COLO829 (cell line): ENCODE data around the gene BAIAP2.

Source experiments
- DNase-seq: peaks from one replicate; pipeline ENCODE4 v3.0.0; 2012; ENCODE audit warnings: low spot score

The BAIAP2 gene

DNA sequence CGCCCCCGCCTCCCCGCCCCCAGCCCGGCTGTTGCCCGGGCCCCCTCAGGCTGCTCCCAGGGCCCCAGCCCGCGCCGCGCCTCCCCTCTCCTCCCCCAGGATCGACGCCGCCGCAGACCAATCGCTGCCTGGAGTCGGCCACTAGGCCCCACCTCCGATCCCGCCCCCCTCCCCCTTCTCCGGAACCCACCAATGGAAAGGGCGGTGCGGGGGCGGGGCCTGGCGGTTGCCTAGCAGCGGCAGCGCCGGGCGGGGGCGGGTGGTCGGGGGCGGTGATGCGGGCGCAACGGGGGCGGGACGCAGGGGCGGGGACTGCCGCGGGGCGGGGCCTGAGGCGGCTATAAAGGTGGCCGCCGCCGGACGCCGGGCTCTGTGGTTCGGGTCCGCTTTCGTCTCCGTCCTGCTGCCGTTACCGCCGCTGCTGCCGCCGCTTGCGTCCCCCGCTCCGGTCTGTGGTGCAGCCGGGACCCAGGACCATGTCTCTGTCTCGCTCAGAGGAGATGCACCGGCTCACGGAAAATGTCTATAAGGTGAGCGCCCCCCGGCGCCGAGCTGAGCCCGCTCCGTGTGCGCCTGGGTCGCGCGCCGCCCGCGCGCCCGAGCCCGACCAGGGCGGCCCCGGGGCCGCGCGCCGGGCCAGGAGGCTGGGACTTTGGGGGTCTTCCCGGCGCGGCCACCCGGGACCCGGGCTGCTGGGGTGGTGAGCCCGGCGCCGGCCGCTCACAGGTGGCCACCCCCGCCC lies at the start of gene BAIAP2:
Gene BAIAP2 (plus strand): TSS at position 373 of the 742 bp plus-strand sequence. CDS start 104 bp downstream, at position 477.
- DNase-seq, result peak; percentile 99

DNA sequence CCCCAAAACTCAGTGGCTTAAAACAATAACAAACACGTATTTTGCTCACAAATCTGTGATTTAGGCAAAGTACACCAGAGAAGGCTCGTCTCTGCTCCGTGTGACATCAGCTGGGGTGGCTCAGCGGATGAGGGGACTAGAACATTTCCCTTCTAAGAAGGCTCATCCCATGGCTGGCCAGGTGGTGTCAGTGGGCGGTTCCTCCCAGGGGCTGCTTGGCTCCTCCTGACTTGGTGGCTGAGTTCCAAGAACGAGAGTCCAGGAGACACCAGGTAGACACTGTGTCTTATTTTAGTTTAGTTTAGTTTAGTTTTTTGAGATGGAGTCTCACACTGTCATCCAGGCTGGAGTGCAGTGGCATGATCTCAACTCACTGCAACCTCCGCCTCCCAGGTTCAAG lies 48.9 kb upstream of the BAIAP2 start:
- no peak for DNase-seq

DNA sequence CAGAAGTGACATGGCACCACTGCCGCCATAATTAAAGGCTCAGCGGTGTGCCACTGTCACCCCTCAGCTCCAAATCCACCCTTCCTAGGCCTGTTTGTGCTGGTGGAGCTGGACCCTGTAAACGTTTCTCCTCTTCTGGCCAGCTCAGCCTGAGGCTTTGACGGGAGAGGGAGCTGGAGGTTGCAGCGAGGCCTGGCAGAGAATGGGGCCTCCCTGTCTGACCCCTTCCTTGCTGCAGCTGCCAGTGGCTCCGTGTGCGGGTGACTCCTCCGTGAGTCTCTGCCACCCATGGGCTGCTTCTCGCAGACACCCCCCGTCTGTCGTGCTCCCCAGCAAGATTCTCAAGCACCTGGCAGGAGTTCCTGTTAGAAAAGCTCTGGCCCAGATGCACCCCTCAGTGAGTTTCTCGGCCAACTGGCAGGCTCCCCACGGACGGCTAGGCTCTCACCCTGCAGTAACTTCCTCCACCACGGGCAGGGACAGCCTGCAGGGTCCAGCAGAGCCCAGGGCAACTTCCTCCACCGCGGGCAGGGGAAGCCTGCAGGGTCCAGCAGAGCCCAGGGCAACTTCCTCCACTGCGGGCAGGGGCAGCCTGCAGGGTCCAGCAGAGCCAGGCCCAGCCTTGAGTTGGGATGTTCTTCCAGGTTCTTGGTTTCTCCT lies 48.0 kb upstream of the BAIAP2 start:
- no peak for DNase-seq

GRCh38 chr17:80987941-80988461 lies 47.0 kb upstream of the BAIAP2 start:
- DNase-seq, result no peak

DNA sequence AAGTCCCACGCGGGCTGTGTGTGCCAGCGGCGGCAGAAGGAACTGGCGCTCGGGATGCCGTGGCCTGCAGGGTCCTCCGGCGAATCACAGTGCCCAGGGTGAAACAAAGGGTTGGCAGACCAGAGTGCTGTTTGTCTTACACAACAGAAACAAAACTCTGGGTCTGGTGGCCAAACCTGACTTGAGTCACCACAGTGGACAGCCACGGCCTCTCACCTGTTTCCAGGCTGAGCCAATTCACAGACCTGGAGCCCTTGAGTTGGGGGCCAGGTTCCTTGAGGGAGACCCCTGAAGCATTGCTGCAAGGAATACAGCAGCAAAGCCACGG lies 45.4 kb upstream of the BAIAP2 start:
- DNase-seq, result no peak

- DNase-seq, result no peak
Measured at GRCh38 chr17:80990921-80991644, 43.9 kb upstream of the BAIAP2 start.

- DNase-seq, result no peak
Measured at GRCh38 chr17:80991645-80992076, 43.3 kb upstream of the BAIAP2 start, which contains the start of gene CHMP6. Gene CHMP6 (plus strand): TSS chr17:80991841. CDS start chr17:80991919, 78 bp downstream.

- no peak for DNase-seq
Measured at GRCh38 chr17:80992077-80992947, 42.6 kb upstream of the BAIAP2 start.

DNA sequence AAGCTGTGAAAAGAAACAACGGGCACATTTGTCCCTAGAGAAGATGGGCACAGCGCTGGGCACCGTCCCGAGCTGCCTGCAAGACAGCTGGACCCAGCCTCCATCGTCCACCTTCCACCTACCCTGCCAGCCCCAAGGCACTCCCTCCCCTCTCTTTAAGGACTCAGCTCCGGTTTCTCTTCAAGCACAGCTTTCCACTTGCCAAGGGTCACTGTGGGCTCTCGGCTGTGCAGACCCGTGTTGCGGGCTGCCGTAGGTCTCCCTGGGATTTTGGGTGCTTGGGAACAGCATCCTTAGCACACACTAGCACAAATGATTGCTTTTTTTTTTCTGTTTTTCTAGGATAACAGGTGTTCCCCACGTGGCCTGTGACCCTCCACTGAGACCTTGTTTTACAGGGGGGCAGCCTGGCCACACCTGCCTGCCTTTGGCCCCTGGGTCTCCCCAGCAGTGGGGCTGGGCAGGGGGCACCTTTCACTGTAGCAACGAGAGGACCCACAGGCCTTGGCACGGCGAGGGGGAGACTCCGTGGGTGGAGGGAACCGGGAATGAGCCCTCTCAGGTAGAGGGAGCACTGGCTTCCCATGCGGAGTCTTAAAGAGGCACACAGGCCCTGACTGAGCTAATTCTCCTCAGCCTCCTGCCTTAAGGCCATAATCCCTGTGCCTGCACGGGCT lies 41.9 kb upstream of the BAIAP2 start:
- no peak for DNase-seq

GRCh38 chr17:80995131-80995530 lies 39.8 kb upstream of the BAIAP2 start:
- no peak for DNase-seq

DNA sequence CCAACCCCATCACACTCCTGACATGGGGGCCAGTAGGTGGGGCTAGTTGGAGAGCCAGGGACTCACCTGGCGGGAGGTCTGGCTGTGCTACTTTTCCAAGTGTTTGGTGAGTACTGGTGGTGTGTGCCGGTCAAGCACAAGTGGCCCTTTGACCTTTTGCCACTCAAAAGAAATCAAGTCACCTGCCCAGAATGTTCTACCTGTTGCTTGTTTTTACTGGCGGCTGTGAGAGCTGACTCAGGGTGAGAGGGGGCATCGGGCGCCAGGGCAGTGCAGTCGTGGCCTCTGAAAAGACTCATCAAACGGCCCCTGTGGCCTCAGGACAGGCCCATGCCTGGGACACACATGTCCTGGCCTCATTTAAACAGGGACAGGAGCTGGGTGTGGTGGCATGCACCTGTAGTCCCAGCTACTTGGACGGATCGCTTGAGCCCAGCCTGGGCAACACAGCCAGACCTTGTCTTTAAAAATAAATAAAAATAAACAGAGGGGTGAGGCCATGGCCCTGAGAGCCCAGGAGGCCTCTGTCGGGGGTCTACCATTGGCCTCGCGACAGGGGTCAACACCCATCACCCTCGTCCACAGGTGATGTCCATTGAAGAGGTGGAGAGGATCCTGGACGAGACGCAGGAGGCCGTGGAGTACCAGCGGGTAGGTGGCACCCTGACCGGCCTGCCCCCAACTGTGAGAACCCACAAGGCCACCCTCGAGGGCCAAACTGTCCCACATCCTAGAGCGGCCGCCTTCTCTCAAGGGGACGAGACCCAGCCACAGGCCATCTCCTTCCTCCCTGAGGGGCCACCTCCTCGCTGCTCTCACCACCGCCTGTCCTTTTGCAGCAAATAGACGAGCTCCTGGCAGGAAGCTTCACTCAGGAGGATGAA lies 38.3 kb upstream of the BAIAP2 start:
- no peak for DNase-seq

- DNase-seq, result no peak
Measured at GRCh38 chr17:80997424-80998117, 37.4 kb upstream of the BAIAP2 start.

- no peak for DNase-seq
Measured at GRCh38 chr17:80998118-80998747, 36.7 kb upstream of the BAIAP2 start.

DNA sequence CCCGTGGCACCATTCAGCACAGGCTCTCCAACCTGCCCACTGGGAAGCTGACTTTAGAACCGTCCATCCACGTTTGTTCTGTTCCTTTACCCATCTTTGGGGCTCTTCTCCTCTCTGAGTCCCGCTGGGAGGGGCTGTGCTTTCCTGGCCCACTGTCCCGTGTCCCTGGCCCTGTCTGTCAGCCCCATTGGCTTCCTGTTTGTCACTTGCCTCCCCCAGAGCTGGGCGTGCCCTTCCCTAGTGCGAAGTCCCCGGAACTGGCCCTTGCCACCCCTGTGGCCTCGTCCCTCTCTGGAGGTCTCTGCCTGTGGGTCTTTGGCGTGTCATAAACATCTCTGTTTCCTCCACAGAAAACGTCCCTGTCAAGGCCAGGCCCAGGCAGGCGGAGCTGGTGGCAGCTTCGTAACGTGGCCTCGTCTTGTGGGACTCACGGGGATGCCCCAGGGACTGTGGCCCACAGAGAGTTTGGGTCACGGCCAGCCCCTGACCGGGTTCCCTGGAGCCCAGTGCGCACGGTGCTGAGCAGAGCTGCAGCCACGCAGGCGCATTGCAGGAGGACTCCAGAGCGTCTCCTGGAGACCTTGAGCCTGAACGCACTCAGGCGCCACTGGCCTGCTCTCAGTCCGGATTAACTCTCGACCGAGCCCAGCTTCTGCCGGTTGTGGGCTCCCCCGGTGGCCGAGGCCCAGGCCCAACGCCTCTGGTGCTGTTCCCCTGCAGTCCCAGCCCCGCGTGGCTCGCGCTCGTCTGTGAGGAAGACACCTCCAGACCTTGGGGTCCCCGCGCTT lies 36.0 kb upstream of the BAIAP2 start:
- DNase-seq, result no peak

- DNase-seq, result no peak
Measured at GRCh38 chr17:80999536-81000333, 35.2 kb upstream of the BAIAP2 start.

DNA sequence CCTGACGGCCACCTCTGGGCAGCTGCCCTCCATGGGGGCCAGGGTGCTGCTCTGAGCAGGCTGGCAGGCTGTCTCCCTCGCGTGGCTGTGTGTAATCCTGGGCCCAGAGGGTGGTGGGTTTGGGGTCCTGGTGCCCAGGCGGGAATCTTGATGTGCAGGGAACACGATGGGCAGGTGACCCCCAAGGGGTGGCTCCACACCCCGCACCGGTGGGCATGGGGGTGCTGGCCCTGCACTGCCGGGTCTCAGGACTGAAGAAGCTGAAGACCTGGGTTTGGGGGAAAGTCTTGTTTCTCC lies 34.7 kb upstream of the BAIAP2 start:
- no peak for DNase-seq

GRCh38 chr17:81000631-81001357 lies 34.2 kb upstream of the BAIAP2 start:
- DNase-seq, result no peak
